ENCODE results near the gene DAGLA. TPM values are rescaled to one million over a fixed set of nuclear protein-coding genes. Genes with fewer than 3 reads are reported as not detected.

DAGLA gene
- total RNA-seq, 4 donors from 2014 or later = 0.29 to 5.4 (median 1.9) TPM

DNA sequence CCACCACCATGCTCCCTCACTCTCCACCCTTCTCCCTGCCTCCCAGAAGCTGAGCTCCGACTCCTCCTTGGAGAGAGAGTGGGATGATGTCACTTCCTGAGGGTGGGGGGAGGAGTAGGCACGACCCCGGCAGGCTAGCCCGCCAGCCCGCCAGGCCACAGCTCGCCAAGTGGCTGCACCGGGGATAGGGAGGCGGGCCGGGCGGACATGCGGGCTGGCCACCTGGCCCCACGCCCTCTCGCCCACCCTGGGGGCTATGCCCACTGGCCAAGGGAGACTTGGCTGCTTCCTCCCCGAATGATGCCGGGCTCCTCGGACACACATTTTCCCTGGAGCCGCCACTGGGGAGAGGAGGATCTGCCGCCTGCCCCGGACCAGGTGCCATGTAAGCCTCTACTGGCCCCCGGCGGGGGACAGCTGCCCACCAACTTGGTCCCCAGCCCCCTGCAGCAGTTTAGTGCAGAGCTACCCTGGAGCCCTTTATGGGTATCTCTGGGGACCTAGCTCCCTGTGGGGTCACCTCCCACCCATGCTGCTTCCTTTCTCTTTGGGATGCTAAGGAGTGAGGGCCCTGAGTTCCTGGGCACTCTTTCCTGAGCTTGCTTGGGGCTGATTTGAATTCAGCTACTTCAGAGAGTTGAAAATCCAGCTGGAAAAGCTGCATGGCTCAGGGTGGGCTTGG lies 38.6 kb downstream of the DAGLA start:
- TF ChIP-seq, protein P1, sequence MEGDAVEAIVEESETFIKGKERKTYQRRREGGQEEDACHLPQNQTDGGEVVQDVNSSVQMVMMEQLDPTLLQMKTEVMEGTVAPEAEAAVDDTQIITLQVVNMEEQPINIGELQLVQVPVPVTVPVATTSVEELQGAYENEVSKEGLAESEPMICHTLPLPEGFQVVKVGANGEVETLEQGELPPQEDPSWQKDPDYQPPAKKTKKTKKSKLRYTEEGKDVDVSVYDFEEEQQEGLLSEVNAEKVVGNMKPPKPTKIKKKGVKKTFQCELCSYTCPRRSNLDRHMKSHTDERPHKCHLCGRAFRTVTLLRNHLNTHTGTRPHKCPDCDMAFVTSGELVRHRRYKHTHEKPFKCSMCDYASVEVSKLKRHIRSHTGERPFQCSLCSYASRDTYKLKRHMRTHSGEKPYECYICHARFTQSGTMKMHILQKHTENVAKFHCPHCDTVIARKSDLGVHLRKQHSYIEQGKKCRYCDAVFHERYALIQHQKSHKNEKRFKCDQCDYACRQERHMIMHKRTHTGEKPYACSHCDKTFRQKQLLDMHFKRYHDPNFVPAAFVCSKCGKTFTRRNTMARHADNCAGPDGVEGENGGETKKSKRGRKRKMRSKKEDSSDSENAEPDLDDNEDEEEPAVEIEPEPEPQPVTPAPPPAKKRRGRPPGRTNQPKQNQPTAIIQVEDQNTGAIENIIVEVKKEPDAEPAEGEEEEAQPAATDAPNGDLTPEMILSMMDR (IDR thresholded peaks at IDR 0.05) = no peak
- peak in 1 of 2 donors; percentile 25 for TF ChIP-seq POLR2A (IDR thresholded peaks at IDR 0.05)
- peak overlapping the region; percentile 37 to 46 for H3K4me3 ChIP-seq
- no peaks in the 10 kb centered on the region for H3K9me3 ChIP-seq
- peaks cover 0 to 9% of the 10 kb centered on the region in 2 donors for H3K4me1 ChIP-seq
- DNase-seq = peak; percentile 78 to 82
- no peaks in the 10 kb centered on the region for H3K36me3 ChIP-seq
- no peaks in the 10 kb centered on the region for H3K27me3 ChIP-seq
- intact Hi-C loops (cut with DNase I; ENCODE audit: low total_unique reads) = no loop called here
- peak overlapping the region; percentile 64 to 83 for H3K27ac ChIP-seq

DNA sequence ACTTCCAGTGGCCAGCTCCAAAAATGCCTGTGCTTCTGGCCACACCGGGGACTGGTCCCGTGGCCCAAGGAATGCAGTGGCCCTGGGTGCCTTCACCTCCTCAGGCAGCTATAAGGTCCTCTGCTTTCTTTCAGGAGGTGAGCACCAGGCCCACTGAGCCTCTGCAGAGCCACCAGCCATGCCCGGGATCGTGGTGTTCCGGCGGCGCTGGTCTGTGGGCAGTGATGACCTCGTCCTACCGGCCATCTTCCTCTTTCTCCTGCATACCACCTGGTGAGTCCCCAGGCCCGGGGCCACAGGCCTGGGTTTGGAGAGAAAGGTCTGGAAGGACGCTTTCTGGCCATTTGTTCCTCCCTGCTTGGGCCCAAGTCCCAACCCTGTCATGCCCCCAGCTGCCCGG lies 39.8 kb downstream of the DAGLA start:
- intact Hi-C loops (cut with DNase I; ENCODE audit: low total_unique reads) = no loop called here
- H3K27ac ChIP-seq = no peak overlapping the region
- TF ChIP-seq, protein P1 (IDR thresholded peaks at IDR 0.05) = no peak
- TF ChIP-seq POLR2A (IDR thresholded peaks at IDR 0.05) = no peak
- H3K36me3 ChIP-seq = no peaks in the 10 kb centered on the region
- H3K4me1 ChIP-seq = peaks cover 0 to 9% of the 10 kb centered on the region in 2 donors
- no peaks in the 10 kb centered on the region for H3K9me3 ChIP-seq
- no peak overlapping the region for H3K4me3 ChIP-seq
- no peaks in the 10 kb centered on the region for H3K27me3 ChIP-seq
- no peak for DNase-seq

DNA sequence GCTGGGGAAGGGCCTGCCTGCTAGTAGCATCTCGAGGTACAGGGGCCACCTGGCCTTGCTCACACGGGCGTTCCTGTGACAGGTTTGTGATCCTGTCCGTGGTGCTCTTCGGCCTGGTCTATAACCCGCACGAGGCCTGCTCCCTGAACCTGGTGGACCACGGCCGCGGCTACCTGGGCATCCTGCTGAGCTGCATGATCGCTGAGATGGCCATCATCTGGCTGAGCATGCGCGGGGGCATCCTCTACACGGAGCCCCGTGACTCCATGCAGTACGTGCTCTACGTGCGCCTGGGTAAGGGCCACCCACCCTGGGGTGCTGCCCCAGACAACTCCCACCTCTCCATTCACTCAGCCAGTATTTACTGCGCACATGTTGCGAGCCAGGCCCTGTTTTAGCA lies 40.4 kb downstream of the DAGLA start:
- Histone ChIP-seq H3K36me3 (no peaks in the 10 kb centered on the region), H3K4me1 (peaks cover 0 to 9% of the 10 kb centered on the region in 2 donors), H3K9me3 (no peaks in the 10 kb centered on the region), H3K4me3 (no peak overlapping the region), H3K27me3 (no peaks in the 10 kb centered on the region), H3K27ac (no peak overlapping the region)
- TF ChIP-seq, protein P1 (IDR thresholded peaks at IDR 0.05) = no peak
- TF ChIP-seq POLR2A (IDR thresholded peaks at IDR 0.05) = no peak
- no peak for DNase-seq
- intact Hi-C loops (cut with DNase I; ENCODE audit: low total_unique reads) = no loop called here

DNA sequence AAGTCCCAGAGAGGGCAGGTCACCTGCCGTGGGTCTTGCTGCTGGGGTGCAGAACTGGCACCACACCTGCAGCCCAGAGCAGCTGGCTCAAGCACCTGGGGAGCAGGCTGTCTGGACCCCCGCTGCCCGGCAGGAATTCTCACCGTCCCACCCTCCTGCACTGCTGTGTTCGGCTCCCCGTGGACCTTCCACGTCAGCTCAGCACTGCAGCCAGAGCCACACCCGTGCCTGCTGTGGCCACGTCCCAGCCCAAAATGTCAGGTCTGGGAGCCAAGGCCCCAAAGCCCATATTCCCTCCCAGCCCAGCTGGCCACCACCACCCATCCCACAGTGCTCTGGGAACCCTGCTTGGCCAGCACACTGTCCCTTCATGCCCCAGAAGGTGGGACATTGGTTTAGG lies 44.2 kb downstream of the DAGLA start:
- H3K36me3 ChIP-seq = no peaks in the 10 kb centered on the region
- TF ChIP-seq, protein P1 (IDR thresholded peaks at IDR 0.05) = no peak
- no peak for TF ChIP-seq POLR2A (IDR thresholded peaks at IDR 0.05)
- H3K27ac ChIP-seq = no peak overlapping the region
- H3K4me1 ChIP-seq = no peaks in the 10 kb centered on the region
- intact Hi-C loops (cut with DNase I; ENCODE audit: low total_unique reads) = no loop called here
- no peak overlapping the region for H3K4me3 ChIP-seq
- no peak for DNase-seq
- no peaks in the 10 kb centered on the region for H3K27me3 ChIP-seq
- no peaks in the 10 kb centered on the region for H3K9me3 ChIP-seq

DNA sequence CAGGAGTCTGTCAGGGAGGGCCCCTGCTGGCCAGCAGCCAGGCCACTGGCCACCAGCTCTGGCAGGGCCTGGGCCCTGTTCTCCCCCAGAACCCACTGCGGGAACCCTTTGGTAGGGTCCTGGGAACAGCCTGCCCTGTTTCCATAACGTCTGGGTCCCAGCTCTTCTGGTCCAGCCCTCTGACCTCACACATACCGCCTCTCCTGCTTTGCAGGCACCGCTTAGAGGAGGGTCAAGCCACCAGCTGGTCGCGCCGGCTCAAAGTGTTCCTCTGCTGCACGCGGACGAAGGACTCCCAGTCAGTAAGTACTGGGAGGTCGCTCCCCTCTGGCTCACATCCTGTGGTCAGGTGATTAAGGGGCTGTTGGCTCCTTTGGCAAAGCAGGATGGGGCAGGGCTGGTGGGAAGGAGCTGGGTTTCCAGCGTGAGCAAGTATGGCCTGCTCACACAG lies 45.6 kb downstream of the DAGLA start:
- TF ChIP-seq, protein P1 (IDR thresholded peaks at IDR 0.05) = no peak
- no peak overlapping the region for H3K4me3 ChIP-seq
- no peak for DNase-seq
- no peaks in the 10 kb centered on the region for H3K36me3 ChIP-seq
- no peaks in the 10 kb centered on the region for H3K4me1 ChIP-seq
- H3K9me3 ChIP-seq = no peaks in the 10 kb centered on the region
- intact Hi-C loops (cut with DNase I; ENCODE audit: low total_unique reads) = loop anchor here (5.0 kb wide), 1 partner anchor 44 kb away; the partner anchor contains the start of gene DAGLA
- no peaks in the 10 kb centered on the region for H3K27me3 ChIP-seq
- H3K27ac ChIP-seq = peak overlapping the region; percentile 56 to 62

Data from uterus (tissue), 4 donors.